Activated CD4-positive, alpha-beta memory T cell treated with anti-CD3 and anti-CD28 coated beads, Interleukin-2, amount 10 ng/mL, durations not matched to agents 7 days and 5 days (primary cell): ENCODE data around the gene GPATCH2. TPM values are rescaled to one million over a fixed set of nuclear protein-coding genes. Genes with fewer than 3 reads are reported as not detected.

Experiments used
- CTCF ChIA-PET: fragments of 350-600 bp; sonication (Branson Sonifier 250); formaldehyde crosslinking; loops from one replicate; lab custom pipeline; 2021; ENCODE audit warnings: antibody characterized with exemption, inconsistent platforms; lab: Charles Lee
- POLR2A ChIA-PET: fragments of 350-600 bp; sonication (Branson Sonifier 250); formaldehyde crosslinking; loops from one replicate; lab custom pipeline; 2021; ENCODE audit warnings: antibody characterized with exemption; lab: Charles Lee
- DNase-seq: peaks from one replicate; pipeline ENCODE4 v3.0.0-alpha.2; 2020
- H3K27ac Mint-ChIP-seq: one replicate; pipeline ENCODE4 v1.8.0; 2021; ENCODE audit warnings: mild to moderate bottlenecking, mixed read lengths
- H3K27me3 Mint-ChIP-seq: one replicate; pipeline ENCODE4 v1.8.0; 2021; ENCODE audit warnings: mixed read lengths
- H3K36me3 Mint-ChIP-seq: one replicate; pipeline ENCODE4 v1.8.0; 2021; ENCODE audit warnings: low read depth, mixed read lengths
- H3K4me1 Mint-ChIP-seq: one replicate; pipeline ENCODE4 v1.8.0; 2021; ENCODE audit warnings: mixed read lengths
- H3K4me3 Mint-ChIP-seq: one replicate; pipeline ENCODE4 v1.8.0; 2021; ENCODE audit warnings: mild to moderate bottlenecking, mixed read lengths
- H3K9me3 Mint-ChIP-seq: one replicate; pipeline ENCODE4 v1.8.0; 2021; ENCODE audit warnings: mixed read lengths
- total RNA-seq, 2 experiments: library from RNA; stranded (reverse); gene quantifications; one replicate each; pipeline ENCODE4 v1.2.3, GENCODE V29; 2021

Gene GPATCH2
- total RNA-seq, 2 experiments from 2014 or later, result 8.2 to 10.2 TPM

GRCh38 chr1:217484871-217485270 is 146.0 kb downstream of the GPATCH2 start:
- H3K4me3 Mint-ChIP-seq, result no peak overlapping the region
- no peak overlapping the region for H3K27ac Mint-ChIP-seq
- H3K27me3 Mint-ChIP-seq, result no peaks in the 10 kb centered on the region
- CTCF ChIA-PET, result no interaction called here
- POLR2A ChIA-PET, result no interaction called here
- no peak for DNase-seq
- peaks cover 10% of the 10 kb centered on the region for H3K9me3 Mint-ChIP-seq
- peaks cover 36% of the 10 kb centered on the region for H3K4me1 Mint-ChIP-seq
- peaks cover 12% of the 10 kb centered on the region for H3K36me3 Mint-ChIP-seq

DNA sequence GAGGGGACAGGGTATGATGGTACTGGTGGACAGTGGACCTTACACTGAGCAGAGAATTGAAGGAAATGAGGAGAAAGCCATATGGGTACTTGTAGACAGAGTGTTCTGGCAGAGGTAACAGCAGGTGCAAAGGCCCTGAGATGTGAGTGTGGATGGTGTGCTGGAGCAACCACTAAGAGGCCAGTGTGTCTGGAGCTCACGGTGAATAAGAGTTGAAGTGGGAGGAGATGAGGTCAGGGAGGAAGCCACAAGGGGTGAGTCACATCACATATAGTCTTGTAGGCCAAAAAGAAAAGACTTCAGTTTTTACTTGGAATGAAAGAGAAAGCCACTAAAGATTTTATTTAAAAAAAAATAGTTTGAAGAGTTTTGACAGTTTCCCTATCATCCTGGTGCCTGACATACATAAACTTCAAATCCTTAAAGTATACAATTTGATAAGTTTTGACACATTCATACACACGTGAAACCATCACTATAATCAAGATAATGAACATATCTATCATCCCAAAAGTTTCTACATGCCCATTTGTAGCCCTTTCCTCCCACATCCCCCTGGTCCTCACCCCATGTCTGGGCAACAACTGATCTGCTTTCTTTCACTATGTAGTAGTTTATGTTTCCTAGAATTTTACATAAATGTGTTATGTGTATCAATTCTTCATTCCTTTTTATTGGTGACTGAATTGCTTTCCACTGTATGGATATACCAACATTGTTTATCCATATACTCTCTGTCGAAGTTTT is 148.4 kb downstream of the GPATCH2 start:
- H3K36me3 Mint-ChIP-seq, result peaks cover 20% of the 10 kb centered on the region
- peak overlapping the region; percentile 38 for H3K4me3 Mint-ChIP-seq
- peak; percentile 73 for DNase-seq
- no peaks in the 10 kb centered on the region for H3K27me3 Mint-ChIP-seq
- ChIA-PET CTCF (no interaction called here), POLR2A (interaction anchor here (1.0 kb wide), 1 partner anchor 10 kb away, joined by 3 read pairs; no protein-coding TSS in a partner anchor)
- H3K27ac Mint-ChIP-seq, result peak overlapping the region; percentile 58
- H3K9me3 Mint-ChIP-seq, result peaks cover 13% of the 10 kb centered on the region
- H3K4me1 Mint-ChIP-seq, result peaks cover 36% of the 10 kb centered on the region

DNA sequence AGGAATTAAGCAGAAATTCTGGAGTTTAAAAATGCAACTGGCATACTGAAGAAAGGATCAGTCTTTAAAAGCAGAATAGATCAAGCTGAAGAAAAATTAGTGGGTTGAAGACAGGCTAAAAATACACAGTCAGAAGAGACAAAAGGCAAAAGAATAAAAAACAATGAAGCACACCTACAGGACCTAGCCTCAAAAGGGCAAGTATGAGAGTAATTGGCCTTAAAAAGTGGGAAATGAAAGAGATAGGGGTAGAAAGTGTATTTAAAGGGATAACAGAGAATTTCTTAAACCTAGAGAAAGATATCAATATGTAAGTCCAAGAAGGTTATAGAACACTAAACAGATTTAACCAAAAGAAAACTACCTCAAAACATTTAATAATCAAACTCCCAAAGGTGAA is 152.4 kb downstream of the GPATCH2 start:
- ChIA-PET CTCF (no interaction called here), POLR2A (no interaction called here)
- Mint-ChIP-seq H3K36me3 (peaks cover 19% of the 10 kb centered on the region), H3K27ac (no peak overlapping the region), H3K27me3 (no peaks in the 10 kb centered on the region), H3K4me3 (no peak overlapping the region), H3K9me3 (peaks cover 13% of the 10 kb centered on the region), H3K4me1 (peaks cover 28% of the 10 kb centered on the region)
- DNase-seq, result no peak

DNA sequence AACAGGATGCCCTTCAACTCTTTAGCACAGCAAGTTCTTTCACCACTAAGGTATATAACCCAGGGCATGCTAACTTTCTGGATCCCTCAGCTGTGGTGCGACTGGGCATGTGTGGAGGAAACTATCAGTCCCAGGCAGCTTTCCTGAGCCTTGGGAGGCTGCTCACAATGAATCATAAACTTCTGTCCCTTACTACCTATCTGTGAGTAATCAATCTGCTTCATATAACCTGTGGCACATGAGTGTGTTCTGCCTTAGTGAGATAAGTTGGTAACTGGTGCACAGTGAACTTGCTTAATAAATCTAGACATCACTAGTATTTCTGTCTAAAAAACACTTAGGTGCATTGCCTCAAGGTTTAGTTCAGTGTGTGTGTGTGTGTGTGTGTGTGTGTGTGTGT is 158.0 kb downstream of the GPATCH2 start:
- Mint-ChIP-seq H3K27me3 (no peaks in the 10 kb centered on the region), H3K27ac (no peak overlapping the region), H3K9me3 (no peaks in the 10 kb centered on the region), H3K36me3 (no peaks in the 10 kb centered on the region), H3K4me3 (no peak overlapping the region), H3K4me1 (no peaks in the 10 kb centered on the region)
- DNase-seq, result no peak
- CTCF ChIA-PET, result no interaction called here
- POLR2A ChIA-PET, result no interaction called here

DNA sequence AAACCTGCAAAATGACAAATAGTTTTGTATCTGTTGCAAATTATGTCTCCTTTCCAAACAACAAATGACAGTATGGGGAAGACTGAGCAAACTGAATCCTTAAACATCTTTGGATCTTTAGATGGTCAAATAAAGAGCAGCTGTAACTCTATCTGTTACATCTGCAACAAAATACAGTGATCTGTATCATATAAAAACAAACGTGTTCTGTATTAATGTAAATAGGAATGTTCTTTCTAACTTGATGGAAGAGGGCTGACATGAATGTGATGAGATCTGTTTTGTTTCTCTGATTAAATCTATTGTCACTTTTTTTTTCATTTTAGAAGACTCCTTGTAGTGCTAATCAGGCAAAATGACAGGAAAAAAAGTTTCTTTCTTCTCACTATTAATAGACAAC is 159.5 kb downstream of the GPATCH2 start:
- ChIA-PET POLR2A (no interaction called here), CTCF (no interaction called here)
- DNase-seq, result no peak
- Mint-ChIP-seq H3K27ac (no peak overlapping the region), H3K36me3 (no peaks in the 10 kb centered on the region), H3K9me3 (no peaks in the 10 kb centered on the region), H3K4me3 (no peak overlapping the region), H3K4me1 (no peaks in the 10 kb centered on the region), H3K27me3 (no peaks in the 10 kb centered on the region)

- no peak overlapping the region for H3K27ac Mint-ChIP-seq
- no peak overlapping the region for H3K4me3 Mint-ChIP-seq
- DNase-seq, result no peak
- H3K27me3 Mint-ChIP-seq, result no peaks in the 10 kb centered on the region
- CTCF ChIA-PET, result no interaction called here
- peaks cover 4% of the 10 kb centered on the region for H3K9me3 Mint-ChIP-seq
- POLR2A ChIA-PET, result no interaction called here
- no peaks in the 10 kb centered on the region for H3K4me1 Mint-ChIP-seq
- peaks cover 3% of the 10 kb centered on the region for H3K36me3 Mint-ChIP-seq
These were observed 160.9 kb downstream of the GPATCH2 start for GRCh38 chr1:217469983-217470382.

- ChIA-PET POLR2A (no interaction called here), CTCF (no interaction called here)
- no peak for DNase-seq
- Mint-ChIP-seq H3K36me3 (peaks cover 10% of the 10 kb centered on the region), H3K27me3 (no peaks in the 10 kb centered on the region), H3K27ac (no peak overlapping the region), H3K9me3 (peaks cover 6% of the 10 kb centered on the region), H3K4me3 (no peak overlapping the region), H3K4me1 (no peaks in the 10 kb centered on the region)
These were observed 165.8 kb downstream of the GPATCH2 start for GRCh38 chr1:217465102-217465501.

DNA sequence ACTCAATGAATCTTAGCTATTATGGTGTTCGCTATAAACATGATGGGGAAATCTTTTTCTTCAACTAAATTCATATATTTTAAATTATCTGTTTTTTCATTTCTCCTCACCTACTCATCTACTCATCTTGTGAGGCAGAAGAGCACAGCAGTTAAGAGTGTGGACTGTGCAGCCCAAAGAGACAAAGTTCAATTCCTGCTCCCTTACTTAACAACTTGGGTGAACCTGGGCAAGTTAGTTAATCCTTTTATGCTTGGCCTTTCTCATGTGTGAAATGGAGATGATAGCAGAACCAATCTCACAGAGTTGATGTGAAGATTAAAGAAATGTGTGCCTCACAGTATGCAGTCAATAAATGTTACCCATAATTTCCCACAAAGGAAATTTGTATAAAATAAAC is 168.2 kb downstream of the GPATCH2 start:
- POLR2A ChIA-PET, result no interaction called here
- H3K27me3 Mint-ChIP-seq, result no peaks in the 10 kb centered on the region
- no peak overlapping the region for H3K4me3 Mint-ChIP-seq
- no peak overlapping the region for H3K27ac Mint-ChIP-seq
- no peaks in the 10 kb centered on the region for H3K4me1 Mint-ChIP-seq
- CTCF ChIA-PET, result no interaction called here
- H3K36me3 Mint-ChIP-seq, result peaks cover 10% of the 10 kb centered on the region
- DNase-seq, result no peak
- H3K9me3 Mint-ChIP-seq, result peaks cover 6% of the 10 kb centered on the region

- no peaks in the 10 kb centered on the region for H3K27me3 Mint-ChIP-seq
- H3K36me3 Mint-ChIP-seq, result peaks cover 10% of the 10 kb centered on the region
- DNase-seq, result no peak
- ChIA-PET POLR2A (no interaction called here), CTCF (no interaction called here)
- peaks cover 6% of the 10 kb centered on the region for H3K9me3 Mint-ChIP-seq
- no peak overlapping the region for H3K27ac Mint-ChIP-seq
- H3K4me1 Mint-ChIP-seq, result no peaks in the 10 kb centered on the region
- H3K4me3 Mint-ChIP-seq, result no peak overlapping the region
These were observed 168.7 kb downstream of the GPATCH2 start for GRCh38 chr1:217462159-217462558.

- H3K27me3 Mint-ChIP-seq, result no peaks in the 10 kb centered on the region
- no peak for DNase-seq
- ChIA-PET POLR2A (no interaction called here), CTCF (no interaction called here)
- H3K4me1 Mint-ChIP-seq, result no peaks in the 10 kb centered on the region
- no peak overlapping the region for H3K27ac Mint-ChIP-seq
- H3K4me3 Mint-ChIP-seq, result no peak overlapping the region
- no peaks in the 10 kb centered on the region for H3K9me3 Mint-ChIP-seq
- H3K36me3 Mint-ChIP-seq, result no peaks in the 10 kb centered on the region
These were observed 173.9 kb downstream of the GPATCH2 start for GRCh38 chr1:217457016-217457415.

- no peaks in the 10 kb centered on the region for H3K27me3 Mint-ChIP-seq
- ChIA-PET POLR2A (no interaction called here), CTCF (no interaction called here)
- H3K27ac Mint-ChIP-seq, result no peak overlapping the region
- H3K4me3 Mint-ChIP-seq, result no peak overlapping the region
- no peaks in the 10 kb centered on the region for H3K36me3 Mint-ChIP-seq
- H3K4me1 Mint-ChIP-seq, result no peaks in the 10 kb centered on the region
- no peak for DNase-seq
- H3K9me3 Mint-ChIP-seq, result no peaks in the 10 kb centered on the region
These were observed 174.6 kb downstream of the GPATCH2 start for GRCh38 chr1:217456261-217456660.

GRCh38 chr1:217453816-217454215 is 177.1 kb downstream of the GPATCH2 start:
- CTCF ChIA-PET, result no interaction called here

DNA sequence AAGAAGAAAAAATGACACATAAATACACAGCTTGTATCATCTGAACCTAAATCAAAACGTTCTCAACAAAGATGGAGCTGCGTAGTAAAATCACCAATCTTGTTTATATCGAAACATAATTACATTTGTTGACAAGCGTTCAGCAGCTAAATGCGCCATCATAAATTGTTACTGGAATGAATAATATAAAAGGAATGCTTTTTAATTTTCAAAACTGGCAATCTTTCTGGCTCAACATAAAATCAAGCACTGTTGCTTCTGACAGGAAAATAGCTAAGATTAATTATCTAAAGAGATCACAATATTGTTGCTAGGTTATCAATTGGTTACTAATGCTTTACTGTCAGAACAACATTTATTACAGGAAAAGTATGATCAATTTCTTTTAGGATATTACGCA is 181.5 kb downstream of the GPATCH2 start:
- POLR2A ChIA-PET, result no interaction called here
- no peak overlapping the region for H3K4me3 Mint-ChIP-seq
- no peak for DNase-seq
- H3K36me3 Mint-ChIP-seq, result no peaks in the 10 kb centered on the region
- CTCF ChIA-PET, result no interaction called here
- H3K27me3 Mint-ChIP-seq, result no peaks in the 10 kb centered on the region
- H3K27ac Mint-ChIP-seq, result no peak overlapping the region
- no peaks in the 10 kb centered on the region for H3K9me3 Mint-ChIP-seq
- no peaks in the 10 kb centered on the region for H3K4me1 Mint-ChIP-seq

More at GRCh38 chr1:217453816-217454215, 177.1 kb downstream of the GPATCH2 start:
- Mint-ChIP-seq H3K4me3 (no peak overlapping the region), H3K27me3 (no peaks in the 10 kb centered on the region), H3K27ac (no peak overlapping the region), H3K4me1 (no peaks in the 10 kb centered on the region), H3K36me3 (no peaks in the 10 kb centered on the region), H3K9me3 (no peaks in the 10 kb centered on the region)
- POLR2A ChIA-PET, result no interaction called here
- DNase-seq, result no peak

- no peak for DNase-seq
- no peak overlapping the region for H3K4me3 Mint-ChIP-seq
- H3K4me1 Mint-ChIP-seq, result no peaks in the 10 kb centered on the region
- no peaks in the 10 kb centered on the region for H3K27me3 Mint-ChIP-seq
- H3K9me3 Mint-ChIP-seq, result peaks cover 7% of the 10 kb centered on the region
- H3K27ac Mint-ChIP-seq, result no peak overlapping the region
- H3K36me3 Mint-ChIP-seq, result peaks cover 3% of the 10 kb centered on the region
- CTCF ChIA-PET, result no interaction called here
- POLR2A ChIA-PET, result no interaction called here
These were observed 187.0 kb downstream of the GPATCH2 start for GRCh38 chr1:217443845-217444244.
